Measurements from ENCODE around the gene GPR179.

DNA sequence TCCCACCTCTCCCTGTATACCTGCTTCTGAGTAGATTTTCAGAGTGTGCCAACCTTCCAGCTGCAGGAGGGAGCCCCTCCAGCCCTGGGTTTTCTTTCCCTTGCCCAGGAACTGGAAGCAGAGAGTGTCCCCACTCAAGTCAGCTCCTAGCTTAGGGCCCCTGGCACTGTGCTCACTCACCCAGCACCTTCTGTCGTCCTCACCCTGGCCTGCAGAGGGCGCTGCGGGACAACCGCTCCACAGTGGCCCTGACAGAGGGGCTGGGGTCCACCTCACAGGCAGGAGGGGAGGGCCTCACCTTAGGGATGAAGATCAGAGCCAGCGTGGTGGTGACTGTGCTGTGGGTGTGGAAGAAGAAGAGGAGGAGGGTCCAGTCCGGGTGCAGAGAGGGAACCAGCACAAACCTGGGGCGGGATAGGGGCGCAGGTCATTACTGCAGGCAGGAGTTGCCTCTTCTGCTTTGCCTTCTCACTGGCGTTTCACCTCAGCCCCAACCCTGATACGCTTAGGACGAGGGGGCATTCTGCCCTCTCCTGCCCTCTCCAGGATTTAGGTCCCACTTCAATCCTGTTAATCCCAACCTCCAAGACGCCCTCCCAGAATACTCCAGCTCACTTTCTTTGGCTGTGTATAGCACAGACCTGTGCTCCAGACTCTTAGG is 10.0 kb downstream of the GPR179 start:
- TF ChIP-seq, protein P1, sequence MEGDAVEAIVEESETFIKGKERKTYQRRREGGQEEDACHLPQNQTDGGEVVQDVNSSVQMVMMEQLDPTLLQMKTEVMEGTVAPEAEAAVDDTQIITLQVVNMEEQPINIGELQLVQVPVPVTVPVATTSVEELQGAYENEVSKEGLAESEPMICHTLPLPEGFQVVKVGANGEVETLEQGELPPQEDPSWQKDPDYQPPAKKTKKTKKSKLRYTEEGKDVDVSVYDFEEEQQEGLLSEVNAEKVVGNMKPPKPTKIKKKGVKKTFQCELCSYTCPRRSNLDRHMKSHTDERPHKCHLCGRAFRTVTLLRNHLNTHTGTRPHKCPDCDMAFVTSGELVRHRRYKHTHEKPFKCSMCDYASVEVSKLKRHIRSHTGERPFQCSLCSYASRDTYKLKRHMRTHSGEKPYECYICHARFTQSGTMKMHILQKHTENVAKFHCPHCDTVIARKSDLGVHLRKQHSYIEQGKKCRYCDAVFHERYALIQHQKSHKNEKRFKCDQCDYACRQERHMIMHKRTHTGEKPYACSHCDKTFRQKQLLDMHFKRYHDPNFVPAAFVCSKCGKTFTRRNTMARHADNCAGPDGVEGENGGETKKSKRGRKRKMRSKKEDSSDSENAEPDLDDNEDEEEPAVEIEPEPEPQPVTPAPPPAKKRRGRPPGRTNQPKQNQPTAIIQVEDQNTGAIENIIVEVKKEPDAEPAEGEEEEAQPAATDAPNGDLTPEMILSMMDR (IDR thresholded peaks at IDR 0.05) = peak; percentile 33 to 54 (median 38)
- TF ChIP-seq POLR2A (IDR thresholded peaks at IDR 0.05) = no peak
